BE2C (cell line): ENCODE data around the gene APOE.
A peak's percentile ranks its signal among the peaks of the same experiment; 100 is the strongest.

Experiments
- DNase-seq: peaks from one replicate; pipeline ENCODE4 v3.0.0-alpha.2; 2020
- H3K27me3 ChIP-seq: fragments of 250-450 bp; sonication (Bioruptor Pico); 2 replicates; pipeline ENCODE4 v1.5.1; 2020; ENCODE audit warnings: mild to moderate bottlenecking
- H3K36me3 ChIP-seq: fragments of 250-450 bp; sonication (Bioruptor Pico); 2 replicates; pipeline ENCODE4 v1.5.1; 2020; ENCODE audit warnings: mild to moderate bottlenecking
- H3K4me1 ChIP-seq: fragments of 250-450 bp; sonication (Bioruptor Pico); 2 replicates; pipeline ENCODE4 v1.5.1; 2020
- H3K4me3 ChIP-seq: 2 replicates; pipeline ENCODE4 v1.5.1; 2011; ENCODE audit warnings: low read depth, low read length
- H3K9me3 ChIP-seq: fragments of 250-450 bp; sonication (Bioruptor Pico); 2 replicates; pipeline ENCODE4 v1.5.1; 2020
- TF ChIP-seq, protein P1 (sequence below): IDR thresholded peaks from 2 replicates; pipeline ENCODE4 v1.5.1; 2012; ENCODE audit warnings: mild to moderate bottlenecking, low read depth, low read length

The APOE gene

DNA sequence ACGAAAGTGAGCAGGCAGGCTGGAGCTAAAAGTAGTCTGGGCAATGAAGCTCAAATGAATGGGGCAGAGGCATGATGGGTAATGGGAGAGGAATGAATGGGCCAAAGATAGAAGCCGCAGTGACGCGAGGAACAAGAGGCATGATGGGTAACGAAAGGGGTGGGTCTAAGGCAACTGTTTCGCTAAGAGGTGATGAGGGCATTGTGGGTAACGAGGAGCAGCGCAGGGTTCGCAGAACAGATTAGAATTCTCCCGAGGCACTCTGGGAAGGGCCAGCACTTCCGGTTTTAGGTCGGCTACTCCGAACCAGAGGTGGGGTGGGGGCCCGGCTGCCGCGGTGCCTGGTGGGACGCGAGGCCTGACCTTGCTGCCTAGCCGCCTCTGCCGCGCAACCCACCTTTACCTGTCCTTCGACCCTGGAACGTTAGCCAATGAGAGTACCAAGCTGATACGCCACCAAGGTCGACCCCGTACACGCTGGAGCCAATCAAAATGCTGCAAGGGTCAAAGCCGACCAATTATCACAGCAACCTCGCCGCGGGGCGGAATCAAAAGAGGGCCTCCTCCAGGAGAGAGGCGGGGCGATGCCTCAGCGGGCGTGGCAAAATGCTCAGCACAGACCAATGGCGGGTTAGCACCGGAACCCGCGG lies 15.1 kb upstream of the APOE start:
- TF ChIP-seq, protein P1, sequence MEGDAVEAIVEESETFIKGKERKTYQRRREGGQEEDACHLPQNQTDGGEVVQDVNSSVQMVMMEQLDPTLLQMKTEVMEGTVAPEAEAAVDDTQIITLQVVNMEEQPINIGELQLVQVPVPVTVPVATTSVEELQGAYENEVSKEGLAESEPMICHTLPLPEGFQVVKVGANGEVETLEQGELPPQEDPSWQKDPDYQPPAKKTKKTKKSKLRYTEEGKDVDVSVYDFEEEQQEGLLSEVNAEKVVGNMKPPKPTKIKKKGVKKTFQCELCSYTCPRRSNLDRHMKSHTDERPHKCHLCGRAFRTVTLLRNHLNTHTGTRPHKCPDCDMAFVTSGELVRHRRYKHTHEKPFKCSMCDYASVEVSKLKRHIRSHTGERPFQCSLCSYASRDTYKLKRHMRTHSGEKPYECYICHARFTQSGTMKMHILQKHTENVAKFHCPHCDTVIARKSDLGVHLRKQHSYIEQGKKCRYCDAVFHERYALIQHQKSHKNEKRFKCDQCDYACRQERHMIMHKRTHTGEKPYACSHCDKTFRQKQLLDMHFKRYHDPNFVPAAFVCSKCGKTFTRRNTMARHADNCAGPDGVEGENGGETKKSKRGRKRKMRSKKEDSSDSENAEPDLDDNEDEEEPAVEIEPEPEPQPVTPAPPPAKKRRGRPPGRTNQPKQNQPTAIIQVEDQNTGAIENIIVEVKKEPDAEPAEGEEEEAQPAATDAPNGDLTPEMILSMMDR: no peak
- Histone ChIP-seq H3K27me3 (no peaks in the 10 kb centered on the region), H3K9me3 (no peaks in the 10 kb centered on the region), H3K4me1 (no peaks in the 10 kb centered on the region), H3K4me3 (peak overlapping the region; percentile 65), H3K36me3 (peaks cover 33% of the 10 kb centered on the region)
- DNase-seq: peak; percentile 100

DNA sequence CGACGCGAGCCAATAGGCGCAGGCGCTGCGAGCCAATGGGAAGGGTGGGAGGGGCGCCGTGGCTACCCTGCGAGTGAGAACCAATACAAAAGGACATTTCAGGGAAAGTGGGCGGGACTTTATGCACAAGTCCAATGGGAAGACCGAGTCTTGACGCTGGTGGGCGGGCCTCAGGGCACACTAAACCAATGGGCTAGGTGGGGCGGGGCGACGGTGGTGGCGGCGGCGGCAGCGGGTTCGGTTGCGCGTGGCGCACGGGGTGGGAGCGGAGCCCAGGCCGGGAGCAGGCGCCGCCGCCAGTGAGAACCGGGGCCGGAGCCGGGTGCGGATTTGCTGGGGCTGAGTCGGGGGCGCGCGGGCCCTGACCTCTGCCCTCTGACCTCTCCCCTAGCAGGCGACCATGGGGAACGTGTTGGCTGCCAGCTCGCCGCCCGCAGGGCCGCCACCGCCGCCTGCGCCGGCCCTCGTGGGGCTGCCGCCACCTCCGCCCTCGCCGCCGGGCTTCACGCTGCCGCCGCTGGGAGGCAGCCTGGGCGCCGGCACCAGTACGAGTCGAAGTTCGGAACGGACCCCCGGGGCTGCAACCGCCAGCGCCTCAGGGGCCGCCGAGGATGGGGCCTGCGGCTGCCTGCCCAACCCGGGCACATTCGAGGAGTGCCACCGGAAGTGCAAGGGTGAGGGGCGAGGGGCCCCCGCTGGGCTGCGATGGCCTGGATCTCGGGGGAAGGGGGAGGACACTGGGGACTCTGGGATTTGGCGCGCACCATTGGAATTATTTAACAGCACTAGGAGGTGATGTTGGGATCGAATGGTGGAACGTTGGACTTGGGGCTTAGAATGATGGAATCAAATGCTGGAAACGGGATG lies 14.3 kb upstream of the APOE start, which contains the start of gene TOMM40:
Gene TOMM40, plus strand, starts transcription at position 239 of the 867 bp plus-strand sequence. Its CDS starts 162 bp downstream, at position 401.
- H3K36me3 ChIP-seq: peaks cover 41% of the 10 kb centered on the region
- H3K27me3 ChIP-seq: no peaks in the 10 kb centered on the region
- no peak for DNase-seq
- no peaks in the 10 kb centered on the region for H3K4me1 ChIP-seq
- TF ChIP-seq, protein P1: no peak
- H3K9me3 ChIP-seq: no peaks in the 10 kb centered on the region
- peak within 1 kb of the TSS; percentile 97 for H3K4me3 ChIP-seq

DNA sequence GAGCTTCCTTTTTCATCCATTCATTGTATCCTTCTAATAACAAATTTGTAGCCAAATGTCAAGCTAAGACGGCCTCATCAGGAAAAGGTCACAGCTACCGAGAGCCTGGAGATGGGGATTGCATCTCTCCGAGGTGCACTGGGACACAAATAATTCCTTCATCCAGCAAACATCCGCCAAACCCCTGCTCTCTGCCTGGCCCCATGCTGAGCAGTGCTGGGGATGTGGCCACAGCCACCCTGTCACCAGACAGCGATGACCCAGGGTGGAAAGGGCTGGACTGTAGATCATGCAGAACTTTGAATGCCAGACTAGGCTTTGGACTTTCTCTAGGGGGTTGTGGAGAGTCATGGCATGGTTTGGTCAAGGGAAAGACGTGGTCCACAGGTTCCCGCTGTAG lies 12.7 kb upstream of the APOE start:
- DNase-seq: no peak
- Histone ChIP-seq H3K4me1 (no peaks in the 10 kb centered on the region), H3K9me3 (no peaks in the 10 kb centered on the region), H3K27me3 (no peaks in the 10 kb centered on the region), H3K4me3 (no peak overlapping the region), H3K36me3 (peaks cover 55% of the 10 kb centered on the region)
- TF ChIP-seq, protein P1: no peak

DNA sequence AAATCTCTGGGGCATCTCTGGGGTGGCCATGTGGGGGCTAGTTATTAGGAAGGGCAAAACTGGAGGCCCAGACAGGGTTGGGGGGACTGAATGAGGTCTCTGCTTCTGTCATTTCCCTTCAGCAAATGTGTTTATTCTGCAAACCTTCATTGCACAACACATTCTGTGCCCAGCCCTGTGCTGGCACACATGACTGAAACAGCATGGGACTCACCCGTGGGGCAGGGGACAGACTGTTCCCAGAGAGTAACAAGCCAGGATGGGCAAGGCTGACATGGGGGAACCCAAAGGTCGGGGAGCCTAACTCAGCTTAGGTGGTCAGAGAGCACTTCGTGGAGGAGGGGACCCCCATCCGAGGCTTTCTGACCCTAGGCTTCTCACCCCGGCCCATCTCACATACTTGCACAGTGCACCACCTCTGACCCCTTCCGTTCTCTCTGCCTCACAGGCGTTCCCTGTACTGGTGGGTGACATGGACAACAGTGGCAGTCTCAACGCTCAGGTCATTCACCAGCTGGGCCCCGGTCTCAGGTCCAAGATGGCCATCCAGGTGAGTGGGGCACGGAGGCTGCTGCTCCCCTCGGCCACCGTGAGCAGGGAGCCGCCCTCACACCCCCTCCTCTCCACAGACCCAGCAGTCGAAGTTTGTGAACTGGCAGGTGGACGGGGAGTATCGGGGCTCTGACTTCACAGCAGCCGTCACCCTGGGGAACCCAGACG lies 12.1 kb upstream of the APOE start:
- no peaks in the 10 kb centered on the region for H3K27me3 ChIP-seq
- peaks cover 58% of the 10 kb centered on the region for H3K36me3 ChIP-seq
- TF ChIP-seq, protein P1: no peak
- H3K9me3 ChIP-seq: no peaks in the 10 kb centered on the region
- no peak overlapping the region for H3K4me3 ChIP-seq
- no peaks in the 10 kb centered on the region for H3K4me1 ChIP-seq
- DNase-seq: no peak

DNA sequence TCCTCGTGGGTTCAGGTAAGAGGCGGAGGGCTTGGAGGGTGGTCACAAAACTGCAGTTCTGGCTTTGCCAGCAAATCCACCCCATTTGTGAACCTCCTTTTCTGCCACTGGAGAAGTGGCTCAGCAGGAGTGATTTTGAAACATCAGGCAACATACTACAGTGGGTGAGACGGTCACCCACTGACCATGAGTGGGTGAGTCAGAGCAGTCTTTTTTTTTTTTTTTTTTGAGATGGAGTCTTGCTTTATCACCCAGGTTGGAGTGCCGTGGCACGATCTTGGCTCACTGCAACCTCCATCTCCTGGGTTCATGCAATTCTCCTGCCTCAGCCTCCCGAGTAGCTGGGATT lies 11.6 kb upstream of the APOE start:
- Histone ChIP-seq H3K27me3 (no peaks in the 10 kb centered on the region), H3K9me3 (no peaks in the 10 kb centered on the region), H3K4me3 (no peak overlapping the region), H3K4me1 (no peaks in the 10 kb centered on the region), H3K36me3 (peaks cover 58% of the 10 kb centered on the region)
- no peak for DNase-seq
- TF ChIP-seq, protein P1: no peak

DNA sequence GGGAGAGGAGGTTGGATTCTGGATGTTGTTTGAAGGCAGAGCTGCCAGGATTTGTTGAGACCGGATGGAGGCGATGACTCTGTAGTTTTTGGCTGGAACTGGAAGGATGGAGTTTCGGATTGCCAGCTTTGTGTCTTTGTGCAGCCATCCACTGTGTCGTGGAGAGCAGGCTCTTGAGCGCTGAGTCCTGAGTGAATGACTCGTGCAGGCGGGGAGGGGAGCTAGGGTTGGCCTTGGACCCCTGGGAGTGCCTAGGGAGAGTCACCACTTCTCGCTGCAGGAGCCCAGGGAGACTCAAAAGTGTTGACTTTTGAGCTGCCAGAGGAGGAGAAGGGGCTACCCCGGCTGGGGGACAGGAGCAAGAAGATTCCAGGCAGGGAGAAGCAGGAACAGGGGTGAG lies 10.7 kb upstream of the APOE start:
- no peaks in the 10 kb centered on the region for H3K27me3 ChIP-seq
- TF ChIP-seq, protein P1: no peak
- H3K9me3 ChIP-seq: no peaks in the 10 kb centered on the region
- H3K4me1 ChIP-seq: no peaks in the 10 kb centered on the region
- peaks cover 64% of the 10 kb centered on the region for H3K36me3 ChIP-seq
- no peak for DNase-seq
- H3K4me3 ChIP-seq: no peak overlapping the region
